ENCODE results near the gene IL10.

Gene IL10

GRCh38 chr1:206808615-206809014, 36.3 kb upstream of the IL10 start:
- TF ChIP-seq, protein P1, sequence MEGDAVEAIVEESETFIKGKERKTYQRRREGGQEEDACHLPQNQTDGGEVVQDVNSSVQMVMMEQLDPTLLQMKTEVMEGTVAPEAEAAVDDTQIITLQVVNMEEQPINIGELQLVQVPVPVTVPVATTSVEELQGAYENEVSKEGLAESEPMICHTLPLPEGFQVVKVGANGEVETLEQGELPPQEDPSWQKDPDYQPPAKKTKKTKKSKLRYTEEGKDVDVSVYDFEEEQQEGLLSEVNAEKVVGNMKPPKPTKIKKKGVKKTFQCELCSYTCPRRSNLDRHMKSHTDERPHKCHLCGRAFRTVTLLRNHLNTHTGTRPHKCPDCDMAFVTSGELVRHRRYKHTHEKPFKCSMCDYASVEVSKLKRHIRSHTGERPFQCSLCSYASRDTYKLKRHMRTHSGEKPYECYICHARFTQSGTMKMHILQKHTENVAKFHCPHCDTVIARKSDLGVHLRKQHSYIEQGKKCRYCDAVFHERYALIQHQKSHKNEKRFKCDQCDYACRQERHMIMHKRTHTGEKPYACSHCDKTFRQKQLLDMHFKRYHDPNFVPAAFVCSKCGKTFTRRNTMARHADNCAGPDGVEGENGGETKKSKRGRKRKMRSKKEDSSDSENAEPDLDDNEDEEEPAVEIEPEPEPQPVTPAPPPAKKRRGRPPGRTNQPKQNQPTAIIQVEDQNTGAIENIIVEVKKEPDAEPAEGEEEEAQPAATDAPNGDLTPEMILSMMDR (conservative IDR thresholded peaks at IDR 0.05; ENCODE audit: low read length), result peak; percentile 75
- TF ChIP-seq EZH2phosphoT487 (IDR thresholded peaks at IDR 0.05; ENCODE audit: borderline replicate concordance), result no peak
- no peak overlapping the region for H3K4me2 ChIP-seq (ENCODE audit: low read depth, low read length, poor library complexity, severe bottlenecking)
- no peak overlapping the region for H3K9ac ChIP-seq (ENCODE audit: low read depth, low read length, poor library complexity, severe bottlenecking)
- no peaks in the 10 kb centered on the region for H3K79me2 ChIP-seq (ENCODE audit: insufficient read depth, low read length)
- peaks cover 19% of the 10 kb centered on the region for H3K4me1 ChIP-seq (ENCODE audit: insufficient read depth, low read length, poor library complexity, severe bottlenecking)
- no peaks in the 10 kb centered on the region for H3K36me3 ChIP-seq (ENCODE audit: insufficient read depth, low read length)
- no peak overlapping the region for H2AFZ ChIP-seq (ENCODE audit: low read length)
- no peak overlapping the region for H3K4me3 ChIP-seq (ENCODE audit: low read length, poor library complexity, severe bottlenecking)
- no peaks in the 10 kb centered on the region for H3K9me2 ChIP-seq (replicated peaks; ENCODE audit: low read depth, low read length)
- H3F3A ChIP-seq (ENCODE audit: low read depth), result no peaks in the 10 kb centered on the region
- no peaks in the 10 kb centered on the region for H3K27me3 ChIP-seq (ENCODE audit: insufficient read depth, low read length, poor library complexity, severe bottlenecking)
- peaks cover 9% of the 10 kb centered on the region; the same call in 1 of the 2 replicates for H3K9me3 ChIP-seq (ENCODE audit: insufficient read depth, low read depth, low read length)
- H4K20me1 ChIP-seq (ENCODE audit: insufficient read depth, low read length, poor library complexity, severe bottlenecking), result no peaks in the 10 kb centered on the region

DNA sequence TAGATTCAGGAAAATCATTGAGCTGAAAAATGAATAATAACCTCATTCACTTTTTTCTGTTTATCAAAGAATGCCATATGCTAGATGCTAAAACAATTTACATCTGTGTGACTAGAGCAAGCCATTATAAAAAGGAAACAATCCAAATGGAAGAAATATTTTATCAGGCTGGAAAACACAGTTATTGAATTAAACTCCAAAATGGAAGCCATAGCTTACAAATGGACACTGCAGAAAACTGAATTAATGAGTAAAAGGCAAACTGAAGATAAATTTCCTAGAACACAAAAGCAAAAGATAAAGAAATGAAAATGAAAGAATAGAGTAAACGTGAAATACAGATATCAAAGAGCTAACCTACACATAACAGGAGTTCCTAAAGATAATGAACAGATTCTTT, 33.1 kb upstream of the IL10 start:
- H3K9ac ChIP-seq (ENCODE audit: low read depth, low read length, poor library complexity, severe bottlenecking), result no peak overlapping the region
- H3K4me1 ChIP-seq (ENCODE audit: insufficient read depth, low read length, poor library complexity, severe bottlenecking), result peaks cover 42% of the 10 kb centered on the region
- TF ChIP-seq, protein P1 (conservative IDR thresholded peaks at IDR 0.05; ENCODE audit: low read length), result no peak
- no peak for TF ChIP-seq EZH2phosphoT487 (IDR thresholded peaks at IDR 0.05; ENCODE audit: borderline replicate concordance)
- H3F3A ChIP-seq (ENCODE audit: low read depth), result no peaks in the 10 kb centered on the region
- no peaks in the 10 kb centered on the region for H4K20me1 ChIP-seq (ENCODE audit: insufficient read depth, low read length, poor library complexity, severe bottlenecking)
- no peak overlapping the region for H3K4me2 ChIP-seq (ENCODE audit: low read depth, low read length, poor library complexity, severe bottlenecking)
- H3K79me2 ChIP-seq (ENCODE audit: insufficient read depth, low read length), result no peaks in the 10 kb centered on the region
- no peaks in the 10 kb centered on the region for H3K27me3 ChIP-seq (ENCODE audit: insufficient read depth, low read length, poor library complexity, severe bottlenecking)
- no peaks in the 10 kb centered on the region for H3K9me3 ChIP-seq (ENCODE audit: insufficient read depth, low read depth, low read length)
- no peaks in the 10 kb centered on the region for H3K9me2 ChIP-seq (replicated peaks; ENCODE audit: low read depth, low read length)
- no peak overlapping the region for H3K4me3 ChIP-seq (ENCODE audit: low read length, poor library complexity, severe bottlenecking)
- no peaks in the 10 kb centered on the region for H3K36me3 ChIP-seq (ENCODE audit: insufficient read depth, low read length)
- no peak overlapping the region for H2AFZ ChIP-seq (ENCODE audit: low read length)

- no peak overlapping the region for H3K4me3 ChIP-seq (ENCODE audit: low read length, poor library complexity, severe bottlenecking)
- H3K9ac ChIP-seq (ENCODE audit: low read depth, low read length, poor library complexity, severe bottlenecking), result peak overlapping the region; percentile 50
- no peaks in the 10 kb centered on the region for H3K27me3 ChIP-seq (ENCODE audit: insufficient read depth, low read length, poor library complexity, severe bottlenecking)
- no peaks in the 10 kb centered on the region for H3K79me2 ChIP-seq (ENCODE audit: insufficient read depth, low read length)
- H3F3A ChIP-seq (ENCODE audit: low read depth), result no peaks in the 10 kb centered on the region
- H3K36me3 ChIP-seq (ENCODE audit: insufficient read depth, low read length), result no peaks in the 10 kb centered on the region
- H3K4me2 ChIP-seq (ENCODE audit: low read depth, low read length, poor library complexity, severe bottlenecking), result peak overlapping the region; percentile 41
- no peak overlapping the region for H2AFZ ChIP-seq (ENCODE audit: low read length)
- H3K4me1 ChIP-seq (ENCODE audit: insufficient read depth, low read length, poor library complexity, severe bottlenecking), result peaks cover 52% of the 10 kb centered on the region
- no peaks in the 10 kb centered on the region for H3K9me2 ChIP-seq (replicated peaks; ENCODE audit: low read depth, low read length)
- no peaks in the 10 kb centered on the region for H4K20me1 ChIP-seq (ENCODE audit: insufficient read depth, low read length, poor library complexity, severe bottlenecking)
- no peak for TF ChIP-seq EZH2phosphoT487 (IDR thresholded peaks at IDR 0.05; ENCODE audit: borderline replicate concordance)
- TF ChIP-seq, protein P1 (conservative IDR thresholded peaks at IDR 0.05; ENCODE audit: low read length), result no peak
- H3K9me3 ChIP-seq (ENCODE audit: insufficient read depth, low read depth, low read length), result no peaks in the 10 kb centered on the region
Observed at GRCh38 chr1:206804156-206804737, 32.0 kb upstream of the IL10 start.

All from Loucy (cell line).